RWPE2 (cell line): ENCODE results near the gene ANKRD39.

Experiments
- ATAC-seq: fragments of 200-7000 bp; cut with Tn5 transposase; 3 replicates; pipeline ENCODE4 v1.9.1; 2021; ENCODE audit warnings: low read depth
- DNase-seq: peaks from one replicate; pipeline ENCODE4 v3.0.0-alpha.2; 2020; ENCODE audit warnings: low spot score
- H3K27ac ChIP-seq: fragments of 450-650 bp; 2 replicates; pipeline ENCODE4 v1.5.1; 2017; ENCODE audit warnings: mild to moderate bottlenecking; ENCODE audit not compliant: poor library complexity, severe bottlenecking
- H3K27me3 ChIP-seq: fragments of 250-450 bp; sonication (Bioruptor Pico); 2 replicates; pipeline ENCODE4 v1.5.1; 2021; ENCODE audit warnings: mild to moderate bottlenecking, moderate library complexity; ENCODE audit not compliant: insufficient read depth, poor library complexity, severe bottlenecking
- H3K36me3 ChIP-seq: fragments of 250-450 bp; sonication (Bioruptor Pico); 2 replicates; pipeline ENCODE4 v1.5.1; 2020; ENCODE audit warnings: low read depth, mild to moderate bottlenecking, moderate library complexity
- H3K4me1 ChIP-seq: fragments of 250-450 bp; sonication (Bioruptor Pico); 2 replicates; pipeline ENCODE4 v1.5.1; 2021; ENCODE audit warnings: mild to moderate bottlenecking, moderate library complexity; ENCODE audit not compliant: insufficient read depth, poor library complexity, severe bottlenecking
- H3K4me3 ChIP-seq: fragments of 250-450 bp; sonication (Bioruptor Pico); 2 replicates; pipeline ENCODE4 v1.5.1; 2021; ENCODE audit warnings: mild to moderate bottlenecking, moderate library complexity; ENCODE audit not compliant: severe bottlenecking
- H3K9me3 ChIP-seq: fragments of 250-450 bp; sonication (Bioruptor Pico); 2 replicates; pipeline ENCODE4 v1.5.1; 2021; ENCODE audit warnings: mild to moderate bottlenecking, moderate library complexity; ENCODE audit not compliant: severe bottlenecking
- CTCF ChIP-seq: fragments of 450-650 bp; IDR thresholded peaks from one replicate; pipeline ENCODE4 v1.5.1; 2017; ENCODE audit warnings: mild to moderate bottlenecking, moderate library complexity; ENCODE audit not compliant: poor library complexity, severe bottlenecking

ANKRD39 gene

GRCh38 chr2:96895746-96896651 is 38.2 kb upstream of the ANKRD39 start:
- no peak for TF ChIP-seq CTCF
- Histone ChIP-seq H3K27ac (no peak overlapping the region), H3K4me1 (peaks cover 12% of the 10 kb centered on the region), H3K27me3 (no peaks in the 10 kb centered on the region), H3K9me3 (no peaks in the 10 kb centered on the region), H3K36me3 (no peaks in the 10 kb centered on the region), H3K4me3 (no peak overlapping the region)
- DNase-seq (no peak), ATAC-seq (peak; percentile 89)

- peaks cover 12% of the 10 kb centered on the region for H3K4me1 ChIP-seq
- H3K27ac ChIP-seq, result peak overlapping the region; percentile 19
- no peak for DNase-seq
Measured at GRCh38 chr2:96895032-96895745, 37.4 kb upstream of the ANKRD39 start.

GRCh38 chr2:96894151-96894531 is 36.3 kb upstream of the ANKRD39 start:
- Histone ChIP-seq H3K9me3 (no peaks in the 10 kb centered on the region), H3K36me3 (no peaks in the 10 kb centered on the region), H3K27me3 (no peaks in the 10 kb centered on the region), H3K27ac (no peak overlapping the region), H3K4me1 (peaks cover 12% of the 10 kb centered on the region), H3K4me3 (no peak overlapping the region)
- ATAC-seq, result no peak
- no peak for DNase-seq
- TF ChIP-seq CTCF, result no peak

More at GRCh38 chr2:96895032-96895745, 37.4 kb upstream of the ANKRD39 start:
- Histone ChIP-seq H3K4me3 (no peak overlapping the region), H3K9me3 (no peaks in the 10 kb centered on the region), H3K27me3 (no peaks in the 10 kb centered on the region), H3K36me3 (no peaks in the 10 kb centered on the region)
- peak; percentile 63 for ATAC-seq
- no peak for TF ChIP-seq CTCF

- Histone ChIP-seq H3K27me3 (no peaks in the 10 kb centered on the region), H3K9me3 (no peaks in the 10 kb centered on the region), H3K4me3 (no peak overlapping the region), H3K4me1 (peaks cover 15% of the 10 kb centered on the region), H3K36me3 (no peaks in the 10 kb centered on the region), H3K27ac (no peak overlapping the region)
- no peak for ATAC-seq
- DNase-seq, result no peak
- TF ChIP-seq CTCF, result no peak
Measured at GRCh38 chr2:96893289-96894150, 35.7 kb upstream of the ANKRD39 start.
